KMS-11 (cell line): Measurements from ENCODE around the gene LYPD3.

ENCODE experiments used
- H2AFZ ChIP-seq: fragments of 200-600 bp; sonication (generic); 2 replicates; pipeline ENCODE4 v1.6.1; 2016; ENCODE audit warnings: antibody characterized with exemption, mixed run types, low read depth
- H3K27ac ChIP-seq: fragments of 200-600 bp; sonication (generic); 2 replicates; pipeline ENCODE4 v1.6.1; 2016; ENCODE audit warnings: mild to moderate bottlenecking, mixed run types
- H3K27me3 ChIP-seq: fragments of 200-600 bp; sonication (generic); 2 replicates; pipeline ENCODE4 v1.6.1; 2017; ENCODE audit warnings: mild to moderate bottlenecking, low read depth, mixed run types, moderate library complexity; ENCODE audit not compliant: insufficient read depth
- H3K36me3 ChIP-seq: fragments of 200-600 bp; sonication (generic); 2 replicates; pipeline ENCODE4 v1.6.1; 2017; ENCODE audit warnings: mild to moderate bottlenecking, mixed run types; ENCODE audit not compliant: insufficient read depth
- H3K4me1 ChIP-seq: fragments of 200-600 bp; sonication (generic); 2 replicates; pipeline ENCODE4 v1.6.1; 2016; ENCODE audit warnings: mild to moderate bottlenecking, low read depth, mixed run types; ENCODE audit not compliant: poor library complexity, severe bottlenecking
- H3K4me2 ChIP-seq: fragments of 200-600 bp; sonication (generic); 2 replicates; pipeline ENCODE4 v1.7.0; 2016; ENCODE audit warnings: mild to moderate bottlenecking, mixed run types
- H3K4me3 ChIP-seq: fragments of 200-600 bp; sonication (generic); IDR thresholded peaks from 2 replicates; pipeline ENCODE4 v1.6.1; 2017; ENCODE audit warnings: low read depth, low read length, mixed read lengths; ENCODE audit not compliant: insufficient read depth
- H3K79me2 ChIP-seq: fragments of 200-600 bp; sonication (generic); 2 replicates; pipeline ENCODE4 v1.6.1; 2016; ENCODE audit warnings: low read depth, mixed run types; ENCODE audit not compliant: insufficient read depth
- H3K9ac ChIP-seq: fragments of 200-600 bp; sonication (generic); 2 replicates; pipeline ENCODE4 v1.6.1; 2016; ENCODE audit warnings: mild to moderate bottlenecking, mixed run types
- H4K20me1 ChIP-seq: fragments of 200-600 bp; sonication (generic); 2 replicates; pipeline ENCODE4 v1.6.1; 2016; ENCODE audit warnings: mild to moderate bottlenecking, mixed run types; ENCODE audit not compliant: insufficient read depth
- CTCF ChIP-seq: fragments of 200-600 bp; sonication (generic); conservative IDR thresholded peaks from 2 replicates; pipeline ENCODE4 v1.6.1; 2017; ENCODE audit warnings: low read depth, mild to moderate bottlenecking, antibody characterized with exemption, low read length, moderate library complexity, mixed read lengths

The LYPD3 gene

GRCh38 chr19:43503501-43504425 lies 38.4 kb upstream of the LYPD3 start:
- no peak; the same call in 1 of the 2 replicates for TF ChIP-seq CTCF

GRCh38 chr19:43502419-43502976 lies 37.1 kb upstream of the LYPD3 start:
- no peaks in the 10 kb centered on the region for H3K27me3 ChIP-seq
- no peak overlapping the region for H3K9ac ChIP-seq
- H3K4me3 ChIP-seq: no peak overlapping the region
- H3K4me2 ChIP-seq: peak overlapping the region; percentile 81; the same call in 1 of the 2 replicates
- no peaks in the 10 kb centered on the region for H3K79me2 ChIP-seq
- no peaks in the 10 kb centered on the region for H4K20me1 ChIP-seq
- no peaks in the 10 kb centered on the region for H3K36me3 ChIP-seq
- H3K4me1 ChIP-seq: peaks cover 11% of the 10 kb centered on the region
- no peak overlapping the region for H2AFZ ChIP-seq
- H3K27ac ChIP-seq: no peak overlapping the region
- no peak for TF ChIP-seq CTCF

More at GRCh38 chr19:43503501-43504425, 38.4 kb upstream of the LYPD3 start:
- Histone ChIP-seq H3K27me3 (no peaks in the 10 kb centered on the region), H3K4me3 (peak overlapping the region; percentile 62), H2AFZ (peak overlapping the region; percentile 100), H3K36me3 (no peaks in the 10 kb centered on the region), H4K20me1 (no peaks in the 10 kb centered on the region), H3K79me2 (no peaks in the 10 kb centered on the region), H3K4me2 (peak overlapping the region; percentile 96), H3K27ac (peak overlapping the region; percentile 41; the same call in 1 of the 2 replicates), H3K9ac (peak overlapping the region; percentile 71; the same call in 1 of the 2 replicates), H3K4me1 (peaks cover 11% of the 10 kb centered on the region)

DNA sequence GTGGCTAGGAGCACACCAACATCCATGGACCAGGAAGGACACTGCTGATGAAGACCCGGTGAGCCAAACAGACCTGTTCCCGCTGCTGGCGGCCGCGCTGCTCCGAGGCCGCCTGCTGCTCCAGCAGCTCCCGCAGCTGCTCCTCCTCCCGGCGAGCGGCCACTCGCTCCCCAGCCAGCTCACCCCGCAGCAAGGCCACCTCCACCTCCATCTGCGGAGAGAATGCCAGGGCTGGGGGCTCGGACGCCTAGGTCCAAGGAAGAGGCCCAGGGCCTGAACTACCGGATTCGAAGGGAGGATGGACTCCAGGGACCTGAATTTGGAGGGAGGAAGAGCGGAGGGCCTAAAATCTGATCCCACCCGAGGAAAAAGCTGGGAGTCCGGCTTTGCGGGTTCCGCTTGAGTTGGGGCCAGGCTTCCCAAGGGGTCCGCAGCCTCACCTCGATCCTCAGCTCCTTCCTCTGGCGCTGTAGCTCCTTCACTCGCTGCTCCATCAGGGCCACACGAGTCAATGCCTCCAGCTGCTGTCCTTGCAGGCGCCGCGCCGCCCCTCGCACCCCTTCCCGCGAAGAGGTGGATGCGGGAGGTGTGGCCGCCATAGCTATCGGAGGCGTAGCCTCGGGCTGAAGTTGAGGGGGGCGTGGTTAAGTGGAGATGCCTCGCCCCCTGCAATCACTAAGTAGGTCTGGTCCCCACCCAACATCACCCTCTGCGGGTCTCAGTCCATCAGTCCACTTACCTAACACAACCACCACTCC lies 36.4 kb upstream of the LYPD3 start:
- Histone ChIP-seq H3K27ac (no peak overlapping the region), H3K27me3 (no peaks in the 10 kb centered on the region), H3K4me2 (no peak overlapping the region), H3K36me3 (no peaks in the 10 kb centered on the region), H3K79me2 (no peaks in the 10 kb centered on the region), H2AFZ (no peak overlapping the region), H3K4me3 (no peak overlapping the region), H4K20me1 (no peaks in the 10 kb centered on the region), H3K9ac (no peak overlapping the region), H3K4me1 (peaks cover 11% of the 10 kb centered on the region)
- TF ChIP-seq CTCF: no peak

GRCh38 chr19:43499042-43499441 lies 33.6 kb upstream of the LYPD3 start:
- TF ChIP-seq CTCF: no peak
- peaks cover 6% of the 10 kb centered on the region for H3K4me1 ChIP-seq
- H4K20me1 ChIP-seq: no peaks in the 10 kb centered on the region
- H3K4me3 ChIP-seq: no peak overlapping the region
- no peaks in the 10 kb centered on the region for H3K79me2 ChIP-seq
- H3K4me2 ChIP-seq: no peak overlapping the region
- no peak overlapping the region for H3K9ac ChIP-seq
- no peak overlapping the region for H3K27ac ChIP-seq
- no peak overlapping the region for H2AFZ ChIP-seq
- H3K27me3 ChIP-seq: no peaks in the 10 kb centered on the region
- no peaks in the 10 kb centered on the region for H3K36me3 ChIP-seq
